ENCODE data around the gene FBLN1.

The FBLN1 gene

GRCh38 chr22:45504373-45505341 is 2.0 kb downstream of the FBLN1 start:
- DNase-seq = no peak

GRCh38 chr22:45505991-45506747 is 3.5 kb downstream of the FBLN1 start:
- no peak for DNase-seq

- DNase-seq = no peak
Measured at GRCh38 chr22:45506816-45507360, 4.2 kb downstream of the FBLN1 start.

- no peak for DNase-seq
Measured at GRCh38 chr22:45507798-45508197, 5.1 kb downstream of the FBLN1 start.

- no peak for DNase-seq
Measured at GRCh38 chr22:45508814-45509213, 6.1 kb downstream of the FBLN1 start.

GRCh38 chr22:45510376-45511232 is 7.9 kb downstream of the FBLN1 start:
- DNase-seq = no peak

GRCh38 chr22:45511847-45512261 is 9.2 kb downstream of the FBLN1 start:
- no peak for DNase-seq

GRCh38 chr22:45512363-45512762 is 9.7 kb downstream of the FBLN1 start:
- DNase-seq = no peak

GRCh38 chr22:45515676-45516075 is 13.0 kb downstream of the FBLN1 start:
- no peak for DNase-seq

- DNase-seq = no peak
Measured at GRCh38 chr22:45516163-45516562, 13.5 kb downstream of the FBLN1 start.

- no peak for DNase-seq
Measured at GRCh38 chr22:45516923-45517675, 14.4 kb downstream of the FBLN1 start.

- DNase-seq = no peak
Measured at GRCh38 chr22:45518136-45518535, 15.5 kb downstream of the FBLN1 start.

- no peak for DNase-seq
Measured at GRCh38 chr22:45518580-45518991, 15.9 kb downstream of the FBLN1 start.

- no peak for DNase-seq
Measured at GRCh38 chr22:45521178-45521577, 18.5 kb downstream of the FBLN1 start.

GRCh38 chr22:45522462-45522861 is 19.8 kb downstream of the FBLN1 start:
- DNase-seq = no peak

GRCh38 chr22:45524157-45524556 is 21.5 kb downstream of the FBLN1 start:
- no peak for DNase-seq

- no peak for DNase-seq
Measured at GRCh38 chr22:45524966-45525365, 22.3 kb downstream of the FBLN1 start.

- DNase-seq = no peak
Measured at GRCh38 chr22:45525480-45525879, 22.8 kb downstream of the FBLN1 start.

GRCh38 chr22:45526281-45526680 is 23.6 kb downstream of the FBLN1 start:
- no peak for DNase-seq

GRCh38 chr22:45526768-45527360 is 24.2 kb downstream of the FBLN1 start:
- no peak for DNase-seq

- no peak for DNase-seq
Measured at GRCh38 chr22:45527456-45527855, 24.8 kb downstream of the FBLN1 start.
